Endothelial cell of umbilical vein (primary cell): ENCODE data around the gene EBF4.

Experiments
- CTCF ChIP-seq, 2 donors: IDR thresholded peaks; 1 replicate in 1 of 2; 2 replicates in 1 of 2; pipeline ENCODE4 v1.5.1; 2011; ENCODE audit warnings: low read length in 2 of 2, mild to moderate bottlenecking in 2 of 2, moderate library complexity in 2 of 2, control low read depth in 1 of 2, inconsistent platforms in 1 of 2, low read depth in 1 of 2; ENCODE audit not compliant: insufficient read depth in 1 of 2; ENCODE audit errors: extremely low read depth in 1 of 2
- EZH2 ChIP-seq: IDR thresholded peaks from 2 replicates; pipeline ENCODE4 v1.6.1; 2012; ENCODE audit warnings: borderline replicate concordance, low read depth, mild to moderate bottlenecking, moderate library complexity, low read length, inconsistent platforms; ENCODE audit not compliant: severe bottlenecking
- GATA2 ChIP-seq: IDR thresholded peaks from 2 replicates; pipeline ENCODE4 v1.7.0; 2011; ENCODE audit warnings: low read depth, mild to moderate bottlenecking, moderate library complexity, mixed read lengths, low read length; ENCODE audit not compliant: insufficient read length, insufficient read depth
- JUN ChIP-seq: IDR thresholded peaks from 2 replicates; pipeline ENCODE4 v1.6.1; 2011; ENCODE audit warnings: borderline replicate concordance, low read depth; ENCODE audit not compliant: insufficient read length, insufficient read depth
- MAX ChIP-seq: IDR thresholded peaks from 2 replicates; pipeline ENCODE4 v1.6.1; 2011; ENCODE audit not compliant: insufficient read depth, insufficient read length
- MYC ChIP-seq: IDR thresholded peaks from one replicate; pipeline ENCODE4 v1.6.1; 2011; ENCODE audit warnings: mild to moderate bottlenecking, low read depth, low read length
- POLR2A ChIP-seq: IDR thresholded peaks from 2 replicates; pipeline ENCODE4 v1.6.1; 2012; ENCODE audit warnings: low read depth, mild to moderate bottlenecking, control low read depth, low read length
- POLR2AphosphoS5 ChIP-seq: IDR thresholded peaks from 2 replicates; pipeline ENCODE4 v1.6.1; 2012; ENCODE audit warnings: low read depth, mild to moderate bottlenecking, control low read depth, low read length, moderate library complexity; ENCODE audit not compliant: insufficient read depth

GRCh38 chr20:2698186-2698817 lies 5.7 kb downstream of the EBF4 start:
- TF ChIP-seq CTCF (IDR thresholded peaks at IDR 0.05; ENCODE audit: extremely low read depth in 1 of 2, insufficient read depth in 1 of 2, low read depth in 1 of 2, low read length in 2 of 2) (no peak), POLR2A (no peak), EZH2 (no peak), POLR2AphosphoS5 (no peak), MYC (no peak), MAX (no peak), GATA2 (no peak), JUN (no peak)
